WTC11 (cell line): ENCODE results near the gene SCAF8. TPM values are rescaled to one million over a fixed set of nuclear protein-coding genes. Genes with fewer than 3 reads are reported as not detected.

Source experiments
- ATAC-seq: fragments of 200-7000 bp; cut with Tn5 transposase; 2 replicates; pipeline ENCODE4 v1.10.0; 2021; ENCODE audit warnings: mild to moderate bottlenecking, moderate library complexity
- CTCF ChIA-PET: fragments of 300-600 bp; sonication (Branson Sonifier 250); formaldehyde crosslinking; loops from one replicate; lab custom pipeline; 2021; ENCODE audit warnings: antibody characterized with exemption; lab: Charles Lee
- POLR2A ChIA-PET: fragments of 350-600 bp; sonication (Branson Sonifier 250); formaldehyde crosslinking; loops from one replicate; lab custom pipeline; 2021; ENCODE audit warnings: antibody characterized with exemption; lab: Charles Lee
- DNase-seq: peaks from one replicate; pipeline ENCODE4 v3.0.0; 2021; ENCODE audit warnings: low spot score
- H3K27ac Mint-ChIP-seq: 2 replicates; pipeline ENCODE4 v1.8.0; 2021; ENCODE audit warnings: mixed read lengths
- H3K27me3 Mint-ChIP-seq: 2 replicates; pipeline ENCODE4 v1.8.0; 2021; ENCODE audit warnings: low read depth, mild to moderate bottlenecking, moderate library complexity, mixed read lengths
- H3K36me3 Mint-ChIP-seq: 2 replicates; pipeline ENCODE4 v1.8.0; 2021; ENCODE audit warnings: mixed read lengths
- H3K4me1 Mint-ChIP-seq: 2 replicates; pipeline ENCODE4 v1.8.0; 2022; ENCODE audit warnings: mixed read lengths
- H3K4me3 Mint-ChIP-seq: 2 replicates; pipeline ENCODE4 v1.8.0; 2021; ENCODE audit warnings: mild to moderate bottlenecking, moderate library complexity, mixed read lengths
- H3K9me3 Mint-ChIP-seq: 2 replicates; pipeline ENCODE4 v1.8.0; 2021; ENCODE audit warnings: mixed read lengths
- ATF2 ChIP-seq: sonication (generic); formaldehyde crosslinking; IDR thresholded peaks from 2 replicates; pipeline ENCODE4 v1.8.1; 2022; ENCODE audit warnings: low read depth, missing genetic modification reagents, borderline replicate concordance
- ATF3 ChIP-seq: sonication (generic); formaldehyde crosslinking; conservative IDR thresholded peaks from 2 replicates; pipeline ENCODE4 v1.8.1; 2022; ENCODE audit warnings: mild to moderate bottlenecking, missing genetic modification reagents
- CREB1 ChIP-seq: sonication (generic); formaldehyde crosslinking; IDR thresholded peaks from 2 replicates; pipeline ENCODE4 v1.8.0; 2023; ENCODE audit warnings: mild to moderate bottlenecking, missing genetic modification reagents
- CREM ChIP-seq: sonication (generic); formaldehyde crosslinking; IDR thresholded peaks from 2 replicates; pipeline ENCODE4 v1.8.1; 2022; ENCODE audit warnings: mild to moderate bottlenecking, missing genetic modification reagents, moderate library complexity
- ESRRA ChIP-seq: sonication (generic); formaldehyde crosslinking; IDR thresholded peaks from 2 replicates; pipeline ENCODE4 v1.8.1; 2022; ENCODE audit warnings: mild to moderate bottlenecking, missing genetic modification reagents, borderline replicate concordance
- FOXJ3 ChIP-seq: sonication (generic); formaldehyde crosslinking; IDR thresholded peaks from 2 replicates; pipeline ENCODE4 v1.9.0; 2021; ENCODE audit warnings: missing genetic modification reagents, mild to moderate bottlenecking, borderline replicate concordance
- FOXK1 ChIP-seq: sonication (generic); formaldehyde crosslinking; IDR thresholded peaks from 2 replicates; pipeline ENCODE4 v1.8.0; 2022; ENCODE audit warnings: mild to moderate bottlenecking, moderate library complexity, missing genetic modification reagents
- GRHL2 ChIP-seq: fragments of 250-450 bp; sonication (Bioruptor Pico); IDR thresholded peaks from 2 replicates; pipeline ENCODE4 v1.8.0; 2022; ENCODE audit warnings: mild to moderate bottlenecking, moderate library complexity; ENCODE audit not compliant: insufficient replicate concordance, severe bottlenecking
- GTF2I ChIP-seq: fragments of 250-450 bp; sonication (Bioruptor Pico); conservative IDR thresholded peaks from 2 replicates; pipeline ENCODE4 v1.4.0; 2021; ENCODE audit warnings: mild to moderate bottlenecking
- HMGA2 ChIP-seq: fragments of 250-450 bp; sonication (Bioruptor Pico); IDR thresholded peaks from 2 replicates; pipeline ENCODE4 v1.4.0; 2021; ENCODE audit warnings: mild to moderate bottlenecking, moderate library complexity
- JAZF1 ChIP-seq: fragments of 250-450 bp; sonication (Bioruptor Pico); IDR thresholded peaks from 2 replicates; pipeline ENCODE4 v1.9.0; 2021; ENCODE audit warnings: moderate library complexity, mild to moderate bottlenecking, inconsistent platforms
- JUN ChIP-seq: sonication (generic); formaldehyde crosslinking; IDR thresholded peaks from 2 replicates; pipeline ENCODE4 v1.8.0; 2023; ENCODE audit warnings: mild to moderate bottlenecking, missing genetic modification reagents
- MLX ChIP-seq: sonication (generic); formaldehyde crosslinking; IDR thresholded peaks from 2 replicates; pipeline ENCODE4 v1.8.1; 2023; ENCODE audit warnings: mild to moderate bottlenecking, missing genetic modification reagents, moderate library complexity
- MXD4 ChIP-seq: fragments of 250-450 bp; sonication (Bioruptor Pico); IDR thresholded peaks from 2 replicates; pipeline ENCODE4 v1.8.0; 2021; ENCODE audit warnings: mild to moderate bottlenecking, moderate library complexity, borderline replicate concordance
- NFE2L1 ChIP-seq: sonication (generic); formaldehyde crosslinking; IDR thresholded peaks from 2 replicates; pipeline ENCODE4 v1.8.1; 2023; ENCODE audit warnings: missing genetic modification reagents
- NR2C2 ChIP-seq: sonication (generic); formaldehyde crosslinking; IDR thresholded peaks from 2 replicates; pipeline ENCODE4 v1.8.0; 2022; ENCODE audit warnings: mild to moderate bottlenecking, missing genetic modification reagents
- OVOL2 ChIP-seq: fragments of 250-450 bp; sonication (Bioruptor Pico); IDR thresholded peaks from 2 replicates; pipeline ENCODE4 v1.9.0; 2021; ENCODE audit warnings: mild to moderate bottlenecking, borderline replicate concordance
- PRRX2 ChIP-seq: fragments of 250-450 bp; sonication (Bioruptor Pico); IDR thresholded peaks from 2 replicates; pipeline ENCODE4 v1.8.0; 2021; ENCODE audit warnings: mild to moderate bottlenecking
- RORB ChIP-seq: fragments of 250-450 bp; sonication (Bioruptor Pico); IDR thresholded peaks from 2 replicates; pipeline ENCODE4 v1.9.0; 2021; ENCODE audit warnings: mild to moderate bottlenecking
- SP1 ChIP-seq: sonication (generic); formaldehyde crosslinking; conservative IDR thresholded peaks from 2 replicates; pipeline ENCODE4 v1.8.1; 2022; ENCODE audit warnings: missing genetic modification reagents
- TCF7 ChIP-seq: sonication (generic); formaldehyde crosslinking; IDR thresholded peaks from 2 replicates; pipeline ENCODE4 v1.8.0; 2022; ENCODE audit warnings: mild to moderate bottlenecking, low read depth, missing genetic modification reagents, moderate library complexity
- TEAD4 ChIP-seq: sonication (generic); formaldehyde crosslinking; IDR thresholded peaks from 2 replicates; pipeline ENCODE4 v1.8.0; 2022; ENCODE audit warnings: mild to moderate bottlenecking, missing genetic modification reagents
- ZNF281 ChIP-seq: sonication (generic); formaldehyde crosslinking; IDR thresholded peaks from 2 replicates; pipeline ENCODE4 v1.8.0; 2023; ENCODE audit warnings: mild to moderate bottlenecking, missing genetic modification reagents
- ZNF416 ChIP-seq: fragments of 250-450 bp; sonication (Bioruptor Pico); IDR thresholded peaks from 2 replicates; pipeline ENCODE4 v1.9.0; 2021; ENCODE audit warnings: mild to moderate bottlenecking, inconsistent platforms
- ZNF423 ChIP-seq: fragments of 250-450 bp; sonication (Bioruptor Pico); IDR thresholded peaks from 2 replicates; pipeline ENCODE4 v2.1.2; 2022; ENCODE audit warnings: mild to moderate bottlenecking, moderate library complexity
- ZNF532 ChIP-seq: fragments of 250-450 bp; sonication (Bioruptor Pico); IDR thresholded peaks from 2 replicates; pipeline ENCODE4 v1.9.0; 2021; ENCODE audit warnings: mild to moderate bottlenecking, borderline replicate concordance
- ZNF671 ChIP-seq: fragments of 250-450 bp; sonication (Bioruptor Pico); IDR thresholded peaks from 2 replicates; pipeline ENCODE4 v1.8.0; 2021; ENCODE audit warnings: mild to moderate bottlenecking
- total RNA-seq: library from RNA; stranded (reverse); gene quantifications from 3 replicates; pipeline ENCODE4 v1.2.3, GENCODE V29; 2021
- TF ChIP-seq, protein P1 (sequence below): sonication (generic); formaldehyde crosslinking; IDR thresholded peaks from 2 replicates; pipeline ENCODE4 v1.8.0; 2023; ENCODE audit warnings: missing genetic modification reagents
- TF ChIP-seq, protein P2 (sequence below): fragments of 250-450 bp; sonication (Bioruptor Pico); IDR thresholded peaks from 2 replicates; pipeline ENCODE4 v1.9.0; 2021; ENCODE audit warnings: mild to moderate bottlenecking

SCAF8 gene
- total RNA-seq, 1 experiment from 2014 or later: 40.7 TPM

- TF ChIP-seq ZNF532: no peak
- no peak for TF ChIP-seq GRHL2 (CRISPR knock-in tag)
- TF ChIP-seq CREM: no peak; the same call in 1 of the 2 replicates
- 0 out of 2 replicates have a peak, but pooled peaks have one; percentile 54 for TF ChIP-seq PRRX2
- TF ChIP-seq HMGA2 (CRISPR knock-in tag): no peak
- no peak for TF ChIP-seq ATF2 (CRISPR knock-in tag)
- no peak for TF ChIP-seq MLX (CRISPR knock-in tag)
- no peak for TF ChIP-seq FOXJ3
- TF ChIP-seq NFE2L1: peak; percentile 51; the same call in 1 of the 2 replicates
- no peak for TF ChIP-seq NR2C2 (CRISPR knock-in tag)
- TF ChIP-seq ESRRA (CRISPR knock-in tag): peak; percentile 39; the same call in 1 of the 2 replicates
- TF ChIP-seq TEAD4 (CRISPR knock-in tag): no peak
- no peak for TF ChIP-seq ATF3 (CRISPR knock-in tag)
- TF ChIP-seq, protein P1, sequence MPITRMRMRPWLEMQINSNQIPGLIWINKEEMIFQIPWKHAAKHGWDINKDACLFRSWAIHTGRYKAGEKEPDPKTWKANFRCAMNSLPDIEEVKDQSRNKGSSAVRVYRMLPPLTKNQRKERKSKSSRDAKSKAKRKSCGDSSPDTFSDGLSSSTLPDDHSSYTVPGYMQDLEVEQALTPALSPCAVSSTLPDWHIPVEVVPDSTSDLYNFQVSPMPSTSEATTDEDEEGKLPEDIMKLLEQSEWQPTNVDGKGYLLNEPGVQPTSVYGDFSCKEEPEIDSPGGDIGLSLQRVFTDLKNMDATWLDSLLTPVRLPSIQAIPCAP: no peak
- no peak for TF ChIP-seq JAZF1
- peak; percentile 56; the same call in 1 of the 2 replicates for TF ChIP-seq SP1 (CRISPR knock-in tag)
These were observed at the start of gene SCAF8 (continued) for GRCh38 chr6:154733183-154733625.

GRCh38 chr6:154683756-154684523 is 49.3 kb upstream of the SCAF8 start:
- Mint-ChIP-seq H3K36me3 (peaks cover 10% of the 10 kb centered on the region), H3K9me3 (peaks cover 11% of the 10 kb centered on the region), H3K27ac (no peak overlapping the region; the same call in 1 of the 2 replicates), H3K4me3 (no peak overlapping the region), H3K4me1 (no peaks in the 10 kb centered on the region), H3K27me3 (no peaks in the 10 kb centered on the region)
- ChIA-PET POLR2A (no interaction called here), CTCF (no interaction called here)
- DNase-seq (no peak), ATAC-seq (no peak)
- no peak for TF ChIP-seq PRRX2
- TF ChIP-seq ZNF671 (CRISPR knock-in tag): no peak
- no peak for TF ChIP-seq TCF7 (CRISPR knock-in tag)
- TF ChIP-seq CREB1: no peak
- no peak for TF ChIP-seq ZNF416 (CRISPR knock-in tag)
- TF ChIP-seq MXD4: no peak
- TF ChIP-seq ZNF423 (CRISPR knock-in tag): no peak
- no peak for TF ChIP-seq JUN (CRISPR knock-in tag)
- TF ChIP-seq FOXK1 (CRISPR knock-in tag): no peak
- TF ChIP-seq, protein P2, sequence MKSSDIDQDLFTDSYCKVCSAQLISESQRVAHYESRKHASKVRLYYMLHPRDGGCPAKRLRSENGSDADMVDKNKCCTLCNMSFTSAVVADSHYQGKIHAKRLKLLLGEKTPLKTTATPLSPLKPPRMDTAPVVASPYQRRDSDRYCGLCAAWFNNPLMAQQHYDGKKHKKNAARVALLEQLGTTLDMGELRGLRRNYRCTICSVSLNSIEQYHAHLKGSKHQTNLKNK: no peak
- TF ChIP-seq GTF2I (CRISPR knock-in tag): no peak
- TF ChIP-seq NFE2L1: no peak
- TF ChIP-seq RORB (CRISPR knock-in tag): no peak
- TF ChIP-seq ZNF281: no peak
- TF ChIP-seq OVOL2 (CRISPR knock-in tag): no peak
